Astrocyte of the cerebellum (primary cell): ENCODE measurements around the gene KCTD3.

Experiments used
- DNase-seq: peaks from one replicate; pipeline ENCODE4 v3.0.0-alpha.2; 2011; ENCODE audit warnings: low read depth
- H3K4me3 ChIP-seq: 2 replicates; pipeline ENCODE4 v1.5.1; 2011; ENCODE audit warnings: mild to moderate bottlenecking, low read depth, low read length, moderate library complexity
- in situ Hi-C: cut with HindIII; loops from 2 replicates; pipeline ENCODE4 v1.10.0; 2017; ENCODE audit warnings: low sequenced_read_pairs
- TF ChIP-seq, protein P1 (sequence below): IDR thresholded peaks from 2 replicates; pipeline ENCODE4 v1.5.1; 2012; ENCODE audit warnings: low read length, low read depth, moderate library complexity, mild to moderate bottlenecking; ENCODE audit errors: missing control alignments

The KCTD3 gene

DNA sequence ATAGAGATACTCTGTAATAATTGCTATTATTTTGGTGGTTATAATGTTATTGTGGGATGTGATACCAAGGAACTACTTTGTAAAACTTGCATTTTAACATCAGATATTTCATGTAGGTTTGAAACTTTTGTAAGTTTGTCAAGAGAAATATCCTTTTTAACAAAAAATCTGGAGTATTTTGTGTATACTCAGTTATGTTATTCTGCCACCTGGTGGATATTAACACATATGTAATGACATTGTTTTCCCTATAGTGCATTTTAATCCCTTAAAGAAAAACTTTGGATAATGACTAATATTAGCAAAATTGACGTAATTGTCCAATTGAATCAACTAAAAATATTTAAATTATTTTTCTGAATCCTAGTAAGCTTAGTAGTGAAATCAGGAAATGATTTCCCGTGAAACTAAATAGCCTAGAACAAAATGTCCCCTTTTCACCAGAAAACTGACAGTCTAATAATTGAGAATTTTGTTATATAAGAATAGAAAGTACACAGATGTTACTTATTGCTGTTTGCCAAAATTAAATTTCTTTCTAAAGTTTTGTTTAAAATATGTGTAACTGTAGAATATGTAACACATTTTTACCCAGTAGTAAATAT lies 39.6 kb downstream of the KCTD3 start:
- no peak overlapping the region for H3K4me3 ChIP-seq
- in situ Hi-C loops = no loop called here
- TF ChIP-seq, protein P1, sequence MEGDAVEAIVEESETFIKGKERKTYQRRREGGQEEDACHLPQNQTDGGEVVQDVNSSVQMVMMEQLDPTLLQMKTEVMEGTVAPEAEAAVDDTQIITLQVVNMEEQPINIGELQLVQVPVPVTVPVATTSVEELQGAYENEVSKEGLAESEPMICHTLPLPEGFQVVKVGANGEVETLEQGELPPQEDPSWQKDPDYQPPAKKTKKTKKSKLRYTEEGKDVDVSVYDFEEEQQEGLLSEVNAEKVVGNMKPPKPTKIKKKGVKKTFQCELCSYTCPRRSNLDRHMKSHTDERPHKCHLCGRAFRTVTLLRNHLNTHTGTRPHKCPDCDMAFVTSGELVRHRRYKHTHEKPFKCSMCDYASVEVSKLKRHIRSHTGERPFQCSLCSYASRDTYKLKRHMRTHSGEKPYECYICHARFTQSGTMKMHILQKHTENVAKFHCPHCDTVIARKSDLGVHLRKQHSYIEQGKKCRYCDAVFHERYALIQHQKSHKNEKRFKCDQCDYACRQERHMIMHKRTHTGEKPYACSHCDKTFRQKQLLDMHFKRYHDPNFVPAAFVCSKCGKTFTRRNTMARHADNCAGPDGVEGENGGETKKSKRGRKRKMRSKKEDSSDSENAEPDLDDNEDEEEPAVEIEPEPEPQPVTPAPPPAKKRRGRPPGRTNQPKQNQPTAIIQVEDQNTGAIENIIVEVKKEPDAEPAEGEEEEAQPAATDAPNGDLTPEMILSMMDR = no peak
- no peak for DNase-seq

- H3K4me3 ChIP-seq = no peak overlapping the region
- TF ChIP-seq, protein P1 = no peak
- in situ Hi-C loops = no loop called here
- no peak for DNase-seq
Measured at GRCh38 chr1:215607412-215607811, 40.3 kb downstream of the KCTD3 start.

GRCh38 chr1:215608646-215609045 lies 41.5 kb downstream of the KCTD3 start:
- DNase-seq = no peak

GRCh38 chr1:215612391-215612790 lies 45.3 kb downstream of the KCTD3 start:
- in situ Hi-C loops = no loop called here
- no peak for DNase-seq
- TF ChIP-seq, protein P1 = no peak

More at GRCh38 chr1:215608646-215609045, 41.5 kb downstream of the KCTD3 start:
- TF ChIP-seq, protein P1 = no peak
- H3K4me3 ChIP-seq = no peak overlapping the region
- in situ Hi-C loops = no loop called here

DNA sequence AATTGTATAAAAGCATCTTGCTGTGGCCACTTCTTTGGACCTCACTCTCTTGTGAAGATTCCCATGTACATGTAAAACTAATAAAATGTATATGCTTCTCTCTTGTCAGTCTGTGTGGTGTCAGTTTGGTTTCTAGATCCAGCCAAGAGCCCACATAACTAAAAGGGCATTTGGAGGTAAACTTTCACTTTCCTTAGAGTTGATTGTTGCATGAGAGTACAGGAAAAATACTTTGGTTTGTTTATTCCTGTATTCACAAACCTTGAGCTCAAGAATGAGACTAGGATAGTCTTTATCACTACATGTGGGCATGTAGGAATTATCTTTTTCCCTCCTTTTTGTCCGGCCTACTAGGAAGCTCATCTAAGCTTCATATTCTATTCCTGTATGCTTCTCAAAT lies 50.9 kb downstream of the KCTD3 start:
- DNase-seq = no peak
- TF ChIP-seq, protein P1 = no peak
- in situ Hi-C loops = no loop called here
- H3K4me3 ChIP-seq = no peak overlapping the region

More at GRCh38 chr1:215612391-215612790, 45.3 kb downstream of the KCTD3 start:
- no peak overlapping the region for H3K4me3 ChIP-seq

- in situ Hi-C loops = no loop called here
- TF ChIP-seq, protein P1 = no peak
- H3K4me3 ChIP-seq = no peak overlapping the region
- no peak for DNase-seq
Measured at GRCh38 chr1:215623162-215623561, 56.1 kb downstream of the KCTD3 start.
